Common myeloid progenitor, CD34-positive (primary cell): Measurements from ENCODE around the gene CYP27A1. TPM values are rescaled to one million over a fixed set of nuclear protein-coding genes. Genes with fewer than 3 reads are reported as not detected.

Experiments used
- CTCF ChIA-PET: fragments of 350-600 bp; sonication (Branson Sonifier 250); formaldehyde crosslinking; loops from one replicate; lab custom pipeline; 2021; ENCODE audit warnings: antibody characterized with exemption; lab: Charles Lee
- POLR2A ChIA-PET: fragments of 350-600 bp; sonication (Branson Sonifier 250); formaldehyde crosslinking; loops from one replicate; lab custom pipeline; 2021; ENCODE audit warnings: antibody characterized with exemption; lab: Charles Lee
- DNase-seq, 3 donors: peaks; one replicate each; pipeline versions ENCODE4 v3.0.0 to v3.0.0-alpha.2; 2013
- H3K27ac ChIP-seq, 2 experiments: 1 replicate in 1 of 2; 2 replicates in 1 of 2; pipeline ENCODE4 v1.7.0; 2013; ENCODE audit warnings: inconsistent platforms in 2 of 2, low read length in 2 of 2, mild to moderate bottlenecking in 2 of 2, low read depth in 1 of 2, moderate library complexity in 1 of 2; ENCODE audit not compliant: severe bottlenecking in 2 of 2, insufficient read depth in 1 of 2, poor library complexity in 1 of 2
- H3K27me3 ChIP-seq, 5 experiments: replicated peaks in 2 of 5; 1 replicate in 3 of 5; 2 replicates in 2 of 5; pipeline versions ENCODE4 v1.6.1 to v1.7.0; 2013; ENCODE audit warnings: low read length in 4 of 5, mild to moderate bottlenecking in 2 of 5, moderate library complexity in 2 of 5, inconsistent platforms in 1 of 5; ENCODE audit not compliant: insufficient read depth in 5 of 5, control insufficient read depth in 4 of 5
- H3K36me3 ChIP-seq, 4 experiments: 1 replicate in 2 of 4; 2 replicates in 2 of 4; pipeline versions ENCODE4 v1.6.1 to v1.7.0; 2013; ENCODE audit warnings: low read length in 3 of 4, control low read depth in 1 of 4, mild to moderate bottlenecking in 1 of 4; ENCODE audit not compliant: control insufficient read depth in 4 of 4, insufficient read depth in 4 of 4
- H3K4me1 ChIP-seq, 4 experiments: 1 replicate in 3 of 4; 2 replicates in 1 of 4; pipeline versions ENCODE4 v1.6.1 to v1.7.1; 2013; ENCODE audit warnings: low read length in 3 of 4, mild to moderate bottlenecking in 3 of 4, control low read depth in 1 of 4, inconsistent platforms in 1 of 4, moderate library complexity in 1 of 4; ENCODE audit not compliant: control insufficient read depth in 4 of 4, insufficient read depth in 4 of 4; ENCODE audit errors: control extremely low read depth in 1 of 4
- H3K4me3 ChIP-seq, 7 experiments: 1 replicate in 4 of 7; 2 replicates in 3 of 7; pipeline versions ENCODE4 v1.5.1 to v1.7.0; 2013; ENCODE audit warnings: mild to moderate bottlenecking in 7 of 7, low read length in 6 of 7, moderate library complexity in 6 of 7, inconsistent platforms in 2 of 7, low read depth in 2 of 7, control low read depth in 1 of 7; ENCODE audit not compliant: insufficient read depth in 4 of 7, control insufficient read depth in 1 of 7; ENCODE audit errors: extremely low read depth in 1 of 7
- H3K9me3 ChIP-seq, 5 experiments: 1 replicate in 4 of 5; 2 replicates in 1 of 5; pipeline versions ENCODE4 v1.6.1 to v1.7.1; 2013; ENCODE audit warnings: low read length in 4 of 5, mild to moderate bottlenecking in 2 of 5, inconsistent platforms in 1 of 5, low read depth in 1 of 5, moderate library complexity in 1 of 5; ENCODE audit not compliant: control insufficient read depth in 4 of 5, insufficient read depth in 2 of 5; ENCODE audit errors: control extremely low read depth in 1 of 5
- WGBS: methylation state at CpG from one replicate; pipeline ENCODE4 v1.1.5; 2013; ENCODE audit not compliant: insufficient coverage; 5-methylcytosine and 5-hydroxymethylcytosine counted together
- polyA plus RNA-seq: library from polyadenylated mRNA; unstranded; fragments of 120-200 nt; gene quantifications from one replicate; pipeline ENCODE4 v1.2.1, GENCODE V29; 2013

The CYP27A1 gene
- 0.12 TPM for polyA plus RNA-seq

DNA sequence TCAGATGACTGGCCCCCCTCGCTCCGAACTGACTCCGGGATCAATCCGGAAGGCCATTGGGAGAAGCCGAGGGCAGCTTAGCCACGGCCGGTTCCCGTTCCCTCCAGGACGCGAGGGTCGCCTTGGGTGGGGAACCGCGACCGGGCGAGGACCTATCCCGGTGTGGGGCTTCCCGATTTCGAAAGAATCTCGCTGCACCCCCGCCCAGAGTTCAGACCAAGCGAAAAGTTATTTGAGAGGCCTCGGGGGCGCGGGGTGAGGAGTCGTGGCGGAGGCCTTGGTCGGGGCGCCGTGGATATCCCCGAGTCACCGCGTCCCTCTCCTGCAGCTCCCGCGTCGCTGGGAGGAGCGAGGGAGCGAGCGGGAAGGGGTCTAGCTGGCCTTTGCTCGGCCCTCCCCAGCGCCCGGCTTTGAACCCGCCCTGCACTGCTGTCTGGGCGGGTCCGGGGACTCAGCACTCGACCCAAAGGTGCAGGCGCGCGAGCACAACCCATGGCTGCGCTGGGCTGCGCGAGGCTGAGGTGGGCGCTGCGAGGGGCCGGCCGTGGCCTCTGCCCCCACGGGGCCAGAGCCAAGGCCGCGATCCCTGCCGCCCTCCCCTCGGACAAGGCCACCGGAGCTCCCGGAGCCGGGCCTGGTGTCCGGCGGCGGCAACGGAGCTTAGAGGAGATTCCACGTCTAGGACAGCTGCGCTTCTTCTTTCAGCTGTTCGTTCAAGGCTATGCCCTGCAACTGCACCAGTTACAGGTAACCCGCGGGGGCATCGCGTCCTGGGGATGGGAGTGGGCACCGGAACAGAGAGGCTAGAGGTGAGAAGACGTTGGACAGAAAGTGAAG lies at the start of gene CYP27A1:
Gene CYP27A1, plus strand, starts transcription at position 457 of the 837 bp plus-strand sequence. Its CDS starts 36 bp downstream, at position 493.
- H3K36me3 ChIP-seq = no peaks in the 10 kb centered on the region
- H3K9me3 ChIP-seq = peaks cover 0 to 11% (median 7%) of the 10 kb centered on the region in 5 experiments
- ChIA-PET CTCF (no interaction called here), POLR2A (no interaction called here)
- H3K27me3 ChIP-seq = peaks cover 21 to 72% (median 33%) of the 10 kb centered on the region in 5 experiments
- H3K4me1 ChIP-seq = peaks cover 4 to 14% (median 9%) of the 10 kb centered on the region in 4 experiments
- H3K4me3 ChIP-seq = peak within 1 kb of the TSS in 6 of 7 experiments; percentile 4 to 68 (median 52)
- DNase-seq = peak in 2 of 3 donors; percentile 19 to 37
- WGBS = 2% methylated on average over 74 of the region's 76 CpGs
- no peak within 1 kb of the TSS for H3K27ac ChIP-seq

GRCh38 chr2:218732761-218733158 lies 49.2 kb upstream of the CYP27A1 start:
- Histone ChIP-seq H3K27me3 (no peaks in the 10 kb centered on the region), H3K4me1 (peaks cover 2 to 13% (median 4%) of the 10 kb centered on the region in 4 experiments), H3K27ac (no peak overlapping the region), H3K4me3 (no peak overlapping the region), H3K9me3 (peaks cover 0 to 1% (median 0%) of the 10 kb centered on the region in 5 experiments), H3K36me3 (peaks cover 2 to 19% (median 7%) of the 10 kb centered on the region in 4 experiments)
- no CpG with 5 or more reads among the region's 2 CpGs for WGBS
- CTCF ChIA-PET = interaction anchor here (1.0 to 1.7 kb wide), 2 partner anchors 10 to 115 kb away, joined by 4 to 5 read pairs; no protein-coding TSS in a partner anchor
- DNase-seq = no peak
- POLR2A ChIA-PET = no interaction called here

GRCh38 chr2:218733171-218734021 lies 48.6 kb upstream of the CYP27A1 start:
- DNase-seq = peak in 2 of 3 donors; percentile 69
- peaks cover 2 to 24% (median 12%) of the 10 kb centered on the region in 4 experiments for H3K36me3 ChIP-seq
- WGBS = 40% methylated on average over 1 of the region's 6 CpGs
- H3K4me3 ChIP-seq = no peak overlapping the region
- no peak overlapping the region for H3K27ac ChIP-seq
- H3K4me1 ChIP-seq = peaks cover 2 to 13% (median 4%) of the 10 kb centered on the region in 4 experiments
- no peaks in the 10 kb centered on the region for H3K27me3 ChIP-seq
- ChIA-PET POLR2A (no interaction called here), CTCF (interaction anchor here (1.0 kb wide), 1 partner anchor 114 kb away, joined by 4 read pairs; no protein-coding TSS in a partner anchor)
- no peaks in the 10 kb centered on the region for H3K9me3 ChIP-seq

GRCh38 chr2:218734190-218734975 lies 47.6 kb upstream of the CYP27A1 start:
- no peak overlapping the region for H3K27ac ChIP-seq
- CTCF ChIA-PET = interaction anchor here (1.1 kb wide), 1 partner anchor 271 kb away, joined by 3 read pairs; no protein-coding TSS in a partner anchor
- peaks cover 2 to 13% (median 4%) of the 10 kb centered on the region in 4 experiments for H3K4me1 ChIP-seq
- H3K27me3 ChIP-seq = no peaks in the 10 kb centered on the region
- peaks cover 2 to 29% (median 19%) of the 10 kb centered on the region in 4 experiments for H3K36me3 ChIP-seq
- no peaks in the 10 kb centered on the region for H3K9me3 ChIP-seq
- POLR2A ChIA-PET = no interaction called here
- WGBS = 100% methylated on average over 2 of the region's 8 CpGs
- no peak for DNase-seq
- H3K4me3 ChIP-seq = no peak overlapping the region

DNA sequence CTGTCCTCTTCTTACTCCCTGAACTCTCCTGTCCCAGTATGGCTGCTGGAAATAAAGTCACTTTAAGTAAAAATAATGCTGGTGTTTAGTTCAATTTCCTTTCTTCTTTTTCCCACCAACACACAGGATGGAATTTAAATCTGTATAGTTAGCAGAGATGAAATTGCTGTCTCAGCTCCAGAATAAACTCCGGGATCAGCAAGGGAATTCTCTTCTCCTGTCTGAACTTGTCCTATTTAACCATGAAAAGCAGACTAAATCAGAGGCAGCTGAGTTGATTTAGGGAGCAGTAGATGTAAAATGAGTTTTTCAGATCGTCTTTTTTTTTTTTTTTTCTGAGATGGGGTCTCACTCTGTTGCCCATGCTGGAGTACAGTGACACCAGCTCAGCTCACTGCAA lies 45.4 kb upstream of the CYP27A1 start:
- no peak for DNase-seq
- Histone ChIP-seq H3K36me3 (peaks cover 8 to 47% (median 22%) of the 10 kb centered on the region in 4 experiments), H3K4me3 (no peak overlapping the region), H3K27me3 (no peaks in the 10 kb centered on the region), H3K9me3 (no peaks in the 10 kb centered on the region), H3K27ac (no peak overlapping the region), H3K4me1 (peaks cover 2 to 13% (median 4%) of the 10 kb centered on the region in 4 experiments)
- ChIA-PET POLR2A (interaction anchor here (0.5 kb wide), 1 partner anchor 15 kb away, joined by 3 read pairs; no protein-coding TSS in a partner anchor), CTCF (interaction anchor here (0.8 to 1.1 kb wide), 2 partner anchors 13 to 14 kb away, joined by 3 to 4 read pairs; no protein-coding TSS in a partner anchor)
- 100% methylated on average over 1 of the region's 2 CpGs for WGBS

DNA sequence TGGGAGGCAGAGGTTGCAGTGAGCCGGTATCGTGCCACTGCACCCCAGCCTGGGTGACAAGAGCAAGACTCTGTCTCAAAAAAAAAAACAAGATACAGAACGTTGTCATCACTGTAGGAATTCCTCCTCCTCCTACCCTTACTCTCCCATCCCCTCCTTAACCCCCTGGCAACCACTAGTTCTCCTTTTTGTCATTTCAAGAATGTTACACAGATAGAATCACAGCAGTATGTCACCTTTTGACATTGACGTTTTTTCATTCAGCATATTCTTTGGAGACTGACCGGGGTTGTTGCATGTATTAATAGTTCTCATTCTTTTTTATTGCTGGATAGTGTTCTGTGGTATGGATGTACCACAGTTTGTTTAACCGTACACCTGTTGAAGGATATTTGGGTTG lies 38.9 kb upstream of the CYP27A1 start:
- H3K4me1 ChIP-seq = peaks cover 0 to 5% (median 1%) of the 10 kb centered on the region in 4 experiments
- H3K27me3 ChIP-seq = no peaks in the 10 kb centered on the region
- no peak overlapping the region for H3K4me3 ChIP-seq
- CTCF ChIA-PET = interaction anchor here (0.7 kb wide), 1 partner anchor 758 kb away, joined by 3 read pairs; no protein-coding TSS in a partner anchor
- 82% methylated on average over 3 of the region's 6 CpGs for WGBS
- H3K36me3 ChIP-seq = peaks cover 21 to 64% (median 45%) of the 10 kb centered on the region in 4 experiments
- DNase-seq = no peak
- H3K9me3 ChIP-seq = no peaks in the 10 kb centered on the region
- POLR2A ChIA-PET = no interaction called here
- no peak overlapping the region for H3K27ac ChIP-seq
